OCI-LY1 (cell line): ENCODE measurements around the gene SPACA4.

ENCODE experiments used
- H2AFZ ChIP-seq: fragments of 200-600 bp; sonication (generic), shearing (Covaris generic); 2 replicates; pipeline ENCODE4 v1.6.0; 2014; ENCODE audit warnings: antibody characterized with exemption, mild to moderate bottlenecking, low read length
- H3F3A ChIP-seq: fragments of 200-600 bp; sonication (generic), shearing (Covaris generic); 2 replicates; pipeline ENCODE4 v1.6.0; 2014; ENCODE audit warnings: mild to moderate bottlenecking, antibody characterized with exemption, low read length, moderate library complexity; ENCODE audit not compliant: insufficient read depth
- H3K27ac ChIP-seq: fragments of 200-600 bp; sonication (generic); 2 replicates; pipeline ENCODE4 v1.5.1; 2014; ENCODE audit warnings: low read length, mixed run types, mild to moderate bottlenecking, low read depth; ENCODE audit not compliant: poor library complexity, severe bottlenecking
- H3K27me3 ChIP-seq: fragments of 200-600 bp; sonication (generic); 2 replicates; pipeline ENCODE4 v1.6.0; 2014; ENCODE audit warnings: antibody characterized with exemption, mild to moderate bottlenecking, low read length, moderate library complexity; ENCODE audit not compliant: insufficient read depth
- H3K36me3 ChIP-seq: fragments of 200-600 bp; sonication (generic); 2 replicates; pipeline ENCODE4 v1.6.1; 2014; ENCODE audit warnings: mild to moderate bottlenecking, antibody characterized with exemption, low read length, moderate library complexity, mixed read lengths; ENCODE audit not compliant: insufficient read depth
- H3K4me1 ChIP-seq: fragments of 200-600 bp; sonication (generic); 2 replicates; pipeline ENCODE4 v1.5.1; 2014; ENCODE audit warnings: mild to moderate bottlenecking, low read length, moderate library complexity; ENCODE audit not compliant: insufficient read depth, severe bottlenecking
- H3K4me2 ChIP-seq: fragments of 200-600 bp; sonication (generic), shearing (Covaris generic); 2 replicates; pipeline ENCODE4 v1.6.1; 2014; ENCODE audit warnings: low read length
- H3K4me3 ChIP-seq: fragments of 200-600 bp; sonication (generic); 2 replicates; pipeline ENCODE4 v1.5.1; 2014; ENCODE audit warnings: low read length, low read depth, mild to moderate bottlenecking, mixed read lengths; ENCODE audit not compliant: poor library complexity, severe bottlenecking
- H3K79me2 ChIP-seq: fragments of 200-600 bp; shearing (Covaris generic); 2 replicates; pipeline ENCODE4 v1.6.1; 2016; ENCODE audit warnings: mixed run types, low read length, mixed read lengths; ENCODE audit not compliant: insufficient read depth
- H3K9ac ChIP-seq: fragments of 200-600 bp; sonication (generic), shearing (Covaris generic); 2 replicates; pipeline ENCODE4 v1.6.1; 2014; ENCODE audit warnings: mild to moderate bottlenecking, low read length, mixed read lengths
- H3K9me2 ChIP-seq: fragments of 200-600 bp; sonication (generic), shearing (Covaris generic); 2 replicates; pipeline ENCODE4 v1.6.1; 2014; ENCODE audit warnings: low read depth, mild to moderate bottlenecking, low read length, mixed read lengths
- H3K9me3 ChIP-seq: fragments of 200-600 bp; shearing (Covaris generic); 2 replicates; pipeline ENCODE4 v1.6.1; 2014; ENCODE audit warnings: low read length, mixed read lengths
- H4K20me1 ChIP-seq: fragments of 200-600 bp; sonication (generic), shearing (Covaris generic); 2 replicates; pipeline ENCODE4 v1.6.0; 2016; ENCODE audit warnings: mild to moderate bottlenecking, low read length; ENCODE audit not compliant: insufficient read depth
- EZH2 ChIP-seq: fragments of 200-600 bp; sonication (generic), shearing (Covaris generic); IDR thresholded peaks from 2 replicates; pipeline ENCODE4 v1.8.0; 2017; ENCODE audit warnings: borderline replicate concordance, mixed run types, mild to moderate bottlenecking, antibody characterized with exemption, low read length, moderate library complexity, mixed read lengths
- TF ChIP-seq, protein P1 (sequence below): fragments of 200-600 bp; sonication (generic), shearing (Covaris generic); IDR thresholded peaks from 2 replicates; pipeline ENCODE4 v1.5.1; 2017; ENCODE audit warnings: mild to moderate bottlenecking, antibody characterized with exemption, low read length, moderate library complexity, mixed read lengths

Gene SPACA4

DNA sequence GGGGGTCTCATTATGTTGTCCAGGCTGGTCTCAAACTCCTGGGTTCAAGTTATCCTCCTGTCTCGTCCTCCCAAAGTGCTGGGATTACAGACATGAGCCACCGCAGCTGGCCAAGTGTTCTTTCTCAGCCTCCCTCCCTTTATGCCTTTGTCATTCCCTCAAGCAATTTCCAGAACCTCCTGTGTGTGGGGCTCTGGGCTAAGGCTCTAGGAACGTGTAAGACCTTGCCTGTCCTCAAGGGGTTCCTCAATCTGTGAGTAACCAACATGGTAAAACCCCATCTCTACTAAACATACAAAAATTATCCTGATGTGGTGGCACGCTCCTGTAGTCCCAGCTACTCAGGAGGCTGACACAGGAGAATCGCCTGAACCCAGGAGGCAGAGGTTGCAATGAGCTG, 15.5 kb upstream of the SPACA4 start:
- H3K36me3 ChIP-seq, result no peaks in the 10 kb centered on the region
- H2AFZ ChIP-seq, result no peak overlapping the region
- TF ChIP-seq, protein P1, sequence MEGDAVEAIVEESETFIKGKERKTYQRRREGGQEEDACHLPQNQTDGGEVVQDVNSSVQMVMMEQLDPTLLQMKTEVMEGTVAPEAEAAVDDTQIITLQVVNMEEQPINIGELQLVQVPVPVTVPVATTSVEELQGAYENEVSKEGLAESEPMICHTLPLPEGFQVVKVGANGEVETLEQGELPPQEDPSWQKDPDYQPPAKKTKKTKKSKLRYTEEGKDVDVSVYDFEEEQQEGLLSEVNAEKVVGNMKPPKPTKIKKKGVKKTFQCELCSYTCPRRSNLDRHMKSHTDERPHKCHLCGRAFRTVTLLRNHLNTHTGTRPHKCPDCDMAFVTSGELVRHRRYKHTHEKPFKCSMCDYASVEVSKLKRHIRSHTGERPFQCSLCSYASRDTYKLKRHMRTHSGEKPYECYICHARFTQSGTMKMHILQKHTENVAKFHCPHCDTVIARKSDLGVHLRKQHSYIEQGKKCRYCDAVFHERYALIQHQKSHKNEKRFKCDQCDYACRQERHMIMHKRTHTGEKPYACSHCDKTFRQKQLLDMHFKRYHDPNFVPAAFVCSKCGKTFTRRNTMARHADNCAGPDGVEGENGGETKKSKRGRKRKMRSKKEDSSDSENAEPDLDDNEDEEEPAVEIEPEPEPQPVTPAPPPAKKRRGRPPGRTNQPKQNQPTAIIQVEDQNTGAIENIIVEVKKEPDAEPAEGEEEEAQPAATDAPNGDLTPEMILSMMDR, result no peak
- no peak for TF ChIP-seq EZH2
- no peak overlapping the region for H3K9ac ChIP-seq
- H3K4me2 ChIP-seq, result no peak overlapping the region
- no peaks in the 10 kb centered on the region for H3K9me3 ChIP-seq
- H3K79me2 ChIP-seq, result no peaks in the 10 kb centered on the region
- no peaks in the 10 kb centered on the region for H3K9me2 ChIP-seq
- no peak overlapping the region for H3K4me3 ChIP-seq
- H3K27ac ChIP-seq, result no peak overlapping the region
- no peaks in the 10 kb centered on the region for H4K20me1 ChIP-seq
- peaks cover 11% of the 10 kb centered on the region; the same call in 1 of the 2 replicates for H3K27me3 ChIP-seq
- no peaks in the 10 kb centered on the region for H3F3A ChIP-seq
- H3K4me1 ChIP-seq, result peaks cover 5% of the 10 kb centered on the region

DNA sequence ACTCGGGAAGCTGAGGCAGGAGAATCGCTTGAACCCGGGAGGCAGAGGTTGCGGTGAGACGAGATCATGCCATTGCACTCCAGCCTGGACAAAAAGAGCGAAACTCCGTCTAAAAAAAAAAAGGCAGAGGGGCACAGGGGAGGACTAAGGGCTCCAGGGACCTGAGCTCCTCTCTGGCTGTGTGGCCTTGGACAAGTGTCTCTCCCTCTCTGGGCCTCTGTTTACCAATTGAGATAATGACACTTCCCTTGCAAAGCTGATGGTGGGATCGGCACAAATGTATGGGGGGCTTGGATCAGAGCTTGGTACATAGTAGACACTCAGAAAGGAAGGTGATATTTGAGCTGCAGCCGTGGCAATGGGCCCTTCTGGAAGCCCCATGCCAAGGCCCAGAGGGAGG, 11.4 kb upstream of the SPACA4 start:
- Histone ChIP-seq H3K36me3 (no peaks in the 10 kb centered on the region), H3K4me2 (no peak overlapping the region), H3K27me3 (peaks cover 4% of the 10 kb centered on the region; the same call in 1 of the 2 replicates), H3K79me2 (no peaks in the 10 kb centered on the region), H3K9ac (no peak overlapping the region), H2AFZ (no peak overlapping the region), H4K20me1 (no peaks in the 10 kb centered on the region), H3K9me2 (no peaks in the 10 kb centered on the region), H3K4me3 (no peak overlapping the region), H3K9me3 (no peaks in the 10 kb centered on the region), H3F3A (no peaks in the 10 kb centered on the region), H3K27ac (no peak overlapping the region), H3K4me1 (peaks cover 9% of the 10 kb centered on the region)
- TF ChIP-seq, protein P1, result no peak
- TF ChIP-seq EZH2, result no peak

DNA sequence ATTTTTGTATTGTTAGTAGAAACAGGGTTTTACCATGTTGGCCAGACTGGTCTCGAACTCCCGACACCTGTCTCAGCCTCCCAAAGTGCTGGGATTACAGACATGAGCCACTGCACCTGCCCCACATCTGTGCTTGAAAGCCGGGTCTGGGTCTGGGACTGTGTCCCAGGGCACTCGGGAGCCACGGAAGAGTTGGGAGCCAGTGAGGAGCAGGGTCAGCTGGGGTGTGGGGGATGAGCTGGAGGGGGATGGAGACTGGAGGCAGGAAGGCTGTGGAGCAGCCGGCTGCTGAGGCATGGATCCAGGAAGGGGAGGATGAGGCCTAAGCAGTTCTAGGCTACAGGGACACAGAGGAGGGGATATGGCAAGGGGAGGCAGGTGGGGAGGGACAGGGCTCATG, 10.7 kb upstream of the SPACA4 start:
- peaks cover 4% of the 10 kb centered on the region; the same call in 1 of the 2 replicates for H3K27me3 ChIP-seq

More for the DNA sequence above, 10.7 kb upstream of the SPACA4 start:
- H4K20me1 ChIP-seq, result no peaks in the 10 kb centered on the region
- H3K27ac ChIP-seq, result no peak overlapping the region
- no peak overlapping the region for H3K9ac ChIP-seq
- no peak overlapping the region for H3K4me2 ChIP-seq
- H2AFZ ChIP-seq, result no peak overlapping the region
- no peaks in the 10 kb centered on the region for H3K9me2 ChIP-seq
- TF ChIP-seq, protein P1, result no peak
- TF ChIP-seq EZH2, result no peak
- peaks cover 9% of the 10 kb centered on the region for H3K4me1 ChIP-seq
- no peaks in the 10 kb centered on the region for H3F3A ChIP-seq
- H3K4me3 ChIP-seq, result no peak overlapping the region
- no peaks in the 10 kb centered on the region for H3K9me3 ChIP-seq
- H3K79me2 ChIP-seq, result no peaks in the 10 kb centered on the region
- H3K36me3 ChIP-seq, result no peaks in the 10 kb centered on the region; the same call in 1 of the 2 replicates
